ENCODE data around the gene REST. TPM values are rescaled to one million over a fixed set of nuclear protein-coding genes. Genes with fewer than 3 reads are reported as not detected.

The REST gene
- total and polyA plus RNA-seq, 9 of the 15 experiments (the other 6 are each of a cell fraction or from before 2014, with no cell fraction given) = 2.9 to 24.0 (median 19.2) TPM

- TF ChIP-seq, protein P1, sequence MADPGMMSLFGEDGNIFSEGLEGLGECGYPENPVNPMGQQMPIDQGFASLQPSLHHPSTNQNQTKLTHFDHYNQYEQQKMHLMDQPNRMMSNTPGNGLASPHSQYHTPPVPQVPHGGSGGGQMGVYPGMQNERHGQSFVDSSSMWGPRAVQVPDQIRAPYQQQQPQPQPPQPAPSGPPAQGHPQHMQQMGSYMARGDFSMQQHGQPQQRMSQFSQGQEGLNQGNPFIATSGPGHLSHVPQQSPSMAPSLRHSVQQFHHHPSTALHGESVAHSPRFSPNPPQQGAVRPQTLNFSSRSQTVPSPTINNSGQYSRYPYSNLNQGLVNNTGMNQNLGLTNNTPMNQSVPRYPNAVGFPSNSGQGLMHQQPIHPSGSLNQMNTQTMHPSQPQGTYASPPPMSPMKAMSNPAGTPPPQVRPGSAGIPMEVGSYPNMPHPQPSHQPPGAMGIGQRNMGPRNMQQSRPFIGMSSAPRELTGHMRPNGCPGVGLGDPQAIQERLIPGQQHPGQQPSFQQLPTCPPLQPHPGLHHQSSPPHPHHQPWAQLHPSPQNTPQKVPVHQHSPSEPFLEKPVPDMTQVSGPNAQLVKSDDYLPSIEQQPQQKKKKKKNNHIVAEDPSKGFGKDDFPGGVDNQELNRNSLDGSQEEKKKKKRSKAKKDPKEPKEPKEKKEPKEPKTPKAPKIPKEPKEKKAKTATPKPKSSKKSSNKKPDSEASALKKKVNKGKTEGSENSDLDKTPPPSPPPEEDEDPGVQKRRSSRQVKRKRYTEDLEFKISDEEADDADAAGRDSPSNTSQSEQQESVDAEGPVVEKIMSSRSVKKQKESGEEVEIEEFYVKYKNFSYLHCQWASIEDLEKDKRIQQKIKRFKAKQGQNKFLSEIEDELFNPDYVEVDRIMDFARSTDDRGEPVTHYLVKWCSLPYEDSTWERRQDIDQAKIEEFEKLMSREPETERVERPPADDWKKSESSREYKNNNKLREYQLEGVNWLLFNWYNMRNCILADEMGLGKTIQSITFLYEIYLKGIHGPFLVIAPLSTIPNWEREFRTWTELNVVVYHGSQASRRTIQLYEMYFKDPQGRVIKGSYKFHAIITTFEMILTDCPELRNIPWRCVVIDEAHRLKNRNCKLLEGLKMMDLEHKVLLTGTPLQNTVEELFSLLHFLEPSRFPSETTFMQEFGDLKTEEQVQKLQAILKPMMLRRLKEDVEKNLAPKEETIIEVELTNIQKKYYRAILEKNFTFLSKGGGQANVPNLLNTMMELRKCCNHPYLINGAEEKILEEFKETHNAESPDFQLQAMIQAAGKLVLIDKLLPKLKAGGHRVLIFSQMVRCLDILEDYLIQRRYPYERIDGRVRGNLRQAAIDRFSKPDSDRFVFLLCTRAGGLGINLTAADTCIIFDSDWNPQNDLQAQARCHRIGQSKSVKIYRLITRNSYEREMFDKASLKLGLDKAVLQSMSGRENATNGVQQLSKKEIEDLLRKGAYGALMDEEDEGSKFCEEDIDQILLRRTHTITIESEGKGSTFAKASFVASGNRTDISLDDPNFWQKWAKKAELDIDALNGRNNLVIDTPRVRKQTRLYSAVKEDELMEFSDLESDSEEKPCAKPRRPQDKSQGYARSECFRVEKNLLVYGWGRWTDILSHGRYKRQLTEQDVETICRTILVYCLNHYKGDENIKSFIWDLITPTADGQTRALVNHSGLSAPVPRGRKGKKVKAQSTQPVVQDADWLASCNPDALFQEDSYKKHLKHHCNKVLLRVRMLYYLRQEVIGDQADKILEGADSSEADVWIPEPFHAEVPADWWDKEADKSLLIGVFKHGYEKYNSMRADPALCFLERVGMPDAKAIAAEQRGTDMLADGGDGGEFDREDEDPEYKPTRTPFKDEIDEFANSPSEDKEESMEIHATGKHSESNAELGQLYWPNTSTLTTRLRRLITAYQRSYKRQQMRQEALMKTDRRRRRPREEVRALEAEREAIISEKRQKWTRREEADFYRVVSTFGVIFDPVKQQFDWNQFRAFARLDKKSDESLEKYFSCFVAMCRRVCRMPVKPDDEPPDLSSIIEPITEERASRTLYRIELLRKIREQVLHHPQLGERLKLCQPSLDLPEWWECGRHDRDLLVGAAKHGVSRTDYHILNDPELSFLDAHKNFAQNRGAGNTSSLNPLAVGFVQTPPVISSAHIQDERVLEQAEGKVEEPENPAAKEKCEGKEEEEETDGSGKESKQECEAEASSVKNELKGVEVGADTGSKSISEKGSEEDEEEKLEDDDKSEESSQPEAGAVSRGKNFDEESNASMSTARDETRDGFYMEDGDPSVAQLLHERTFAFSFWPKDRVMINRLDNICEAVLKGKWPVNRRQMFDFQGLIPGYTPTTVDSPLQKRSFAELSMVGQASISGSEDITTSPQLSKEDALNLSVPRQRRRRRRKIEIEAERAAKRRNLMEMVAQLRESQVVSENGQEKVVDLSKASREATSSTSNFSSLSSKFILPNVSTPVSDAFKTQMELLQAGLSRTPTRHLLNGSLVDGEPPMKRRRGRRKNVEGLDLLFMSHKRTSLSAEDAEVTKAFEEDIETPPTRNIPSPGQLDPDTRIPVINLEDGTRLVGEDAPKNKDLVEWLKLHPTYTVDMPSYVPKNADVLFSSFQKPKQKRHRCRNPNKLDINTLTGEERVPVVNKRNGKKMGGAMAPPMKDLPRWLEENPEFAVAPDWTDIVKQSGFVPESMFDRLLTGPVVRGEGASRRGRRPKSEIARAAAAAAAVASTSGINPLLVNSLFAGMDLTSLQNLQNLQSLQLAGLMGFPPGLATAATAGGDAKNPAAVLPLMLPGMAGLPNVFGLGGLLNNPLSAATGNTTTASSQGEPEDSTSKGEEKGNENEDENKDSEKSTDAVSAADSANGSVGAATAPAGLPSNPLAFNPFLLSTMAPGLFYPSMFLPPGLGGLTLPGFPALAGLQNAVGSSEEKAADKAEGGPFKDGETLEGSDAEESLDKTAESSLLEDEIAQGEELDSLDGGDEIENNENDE (IDR thresholded peaks at IDR 0.05; ENCODE audit: low read depth, low read length) = no peak
- no peak for TF ChIP-seq ZKSCAN3 (CRISPR knock-in tag; IDR thresholded peaks at IDR 0.05)
- TF ChIP-seq, protein P2, sequence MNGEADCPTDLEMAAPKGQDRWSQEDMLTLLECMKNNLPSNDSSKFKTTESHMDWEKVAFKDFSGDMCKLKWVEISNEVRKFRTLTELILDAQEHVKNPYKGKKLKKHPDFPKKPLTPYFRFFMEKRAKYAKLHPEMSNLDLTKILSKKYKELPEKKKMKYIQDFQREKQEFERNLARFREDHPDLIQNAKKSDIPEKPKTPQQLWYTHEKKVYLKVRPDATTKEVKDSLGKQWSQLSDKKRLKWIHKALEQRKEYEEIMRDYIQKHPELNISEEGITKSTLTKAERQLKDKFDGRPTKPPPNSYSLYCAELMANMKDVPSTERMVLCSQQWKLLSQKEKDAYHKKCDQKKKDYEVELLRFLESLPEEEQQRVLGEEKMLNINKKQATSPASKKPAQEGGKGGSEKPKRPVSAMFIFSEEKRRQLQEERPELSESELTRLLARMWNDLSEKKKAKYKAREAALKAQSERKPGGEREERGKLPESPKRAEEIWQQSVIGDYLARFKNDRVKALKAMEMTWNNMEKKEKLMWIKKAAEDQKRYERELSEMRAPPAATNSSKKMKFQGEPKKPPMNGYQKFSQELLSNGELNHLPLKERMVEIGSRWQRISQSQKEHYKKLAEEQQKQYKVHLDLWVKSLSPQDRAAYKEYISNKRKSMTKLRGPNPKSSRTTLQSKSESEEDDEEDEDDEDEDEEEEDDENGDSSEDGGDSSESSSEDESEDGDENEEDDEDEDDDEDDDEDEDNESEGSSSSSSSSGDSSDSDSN (IDR thresholded peaks at IDR 0.05; ENCODE audit: borderline replicate concordance in 1 of 2, low read depth in 2 of 2, low read length in 2 of 2) = no peak
- no peak for TF ChIP-seq HEY1 (CRISPR knock-in tag; IDR thresholded peaks at IDR 0.05; ENCODE audit: borderline replicate concordance)
- TF ChIP-seq MTA2 (IDR thresholded peaks at IDR 0.05; ENCODE audit: low read depth) = no peak
Observed at GRCh38 chr4:56860781-56861180, 46.9 kb upstream of the REST start (continued).

Data from K562 (cell line).